Measurements from ENCODE around the gene LEMD3. TPM values are rescaled to one million over a fixed set of nuclear protein-coding genes. Genes with fewer than 3 reads are reported as not detected.

LEMD3 gene
- total RNA-seq, 2 donors from 2014 or later: 55.6 to 102 TPM

DNA sequence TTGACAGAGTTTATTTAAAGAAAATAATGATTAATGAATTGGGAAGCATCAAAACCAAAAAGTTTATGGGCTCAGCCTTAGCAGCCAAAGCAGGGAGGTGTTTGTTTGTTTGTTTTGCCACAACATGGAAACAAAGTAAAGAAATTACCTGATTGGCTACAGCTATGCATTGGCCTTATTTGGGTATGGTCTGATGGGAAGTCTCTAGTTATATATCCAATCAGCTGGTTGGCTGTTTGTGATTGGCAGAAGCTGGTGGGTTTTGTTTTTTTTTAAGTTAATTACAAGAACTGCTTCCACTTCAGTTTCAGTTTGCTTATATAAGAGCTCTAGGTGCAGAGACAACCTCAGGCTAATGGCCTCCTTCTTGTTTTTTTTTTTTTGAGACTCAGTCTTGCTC is 4.6 kb upstream of the LEMD3 start:
- no peaks in the 10 kb centered on the region for H3K9me3 ChIP-seq
- no peaks in the 10 kb centered on the region for H3K27me3 ChIP-seq (replicated peaks; ENCODE audit: insufficient read depth)
- no peak for DNase-seq (ENCODE audit: low spot score)
- H3K27ac ChIP-seq: no peak overlapping the region
- no peak overlapping the region for H3K4me3 ChIP-seq
- TF ChIP-seq POLR2AphosphoS5 (IDR thresholded peaks at IDR 0.05) (no peak), POLR2A (IDR thresholded peaks at IDR 0.05) (no peak)
- TF ChIP-seq, protein P1, sequence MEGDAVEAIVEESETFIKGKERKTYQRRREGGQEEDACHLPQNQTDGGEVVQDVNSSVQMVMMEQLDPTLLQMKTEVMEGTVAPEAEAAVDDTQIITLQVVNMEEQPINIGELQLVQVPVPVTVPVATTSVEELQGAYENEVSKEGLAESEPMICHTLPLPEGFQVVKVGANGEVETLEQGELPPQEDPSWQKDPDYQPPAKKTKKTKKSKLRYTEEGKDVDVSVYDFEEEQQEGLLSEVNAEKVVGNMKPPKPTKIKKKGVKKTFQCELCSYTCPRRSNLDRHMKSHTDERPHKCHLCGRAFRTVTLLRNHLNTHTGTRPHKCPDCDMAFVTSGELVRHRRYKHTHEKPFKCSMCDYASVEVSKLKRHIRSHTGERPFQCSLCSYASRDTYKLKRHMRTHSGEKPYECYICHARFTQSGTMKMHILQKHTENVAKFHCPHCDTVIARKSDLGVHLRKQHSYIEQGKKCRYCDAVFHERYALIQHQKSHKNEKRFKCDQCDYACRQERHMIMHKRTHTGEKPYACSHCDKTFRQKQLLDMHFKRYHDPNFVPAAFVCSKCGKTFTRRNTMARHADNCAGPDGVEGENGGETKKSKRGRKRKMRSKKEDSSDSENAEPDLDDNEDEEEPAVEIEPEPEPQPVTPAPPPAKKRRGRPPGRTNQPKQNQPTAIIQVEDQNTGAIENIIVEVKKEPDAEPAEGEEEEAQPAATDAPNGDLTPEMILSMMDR (IDR thresholded peaks at IDR 0.05): no peak
- H3K36me3 ChIP-seq: no peaks in the 10 kb centered on the region
- intact Hi-C loops (cut with DNase I): loop anchor here (10.0 kb wide), 1 partner anchor 60 kb away; no protein-coding TSS in a partner anchor
- no peaks in the 10 kb centered on the region for H3K4me1 ChIP-seq (replicated peaks)

DNA sequence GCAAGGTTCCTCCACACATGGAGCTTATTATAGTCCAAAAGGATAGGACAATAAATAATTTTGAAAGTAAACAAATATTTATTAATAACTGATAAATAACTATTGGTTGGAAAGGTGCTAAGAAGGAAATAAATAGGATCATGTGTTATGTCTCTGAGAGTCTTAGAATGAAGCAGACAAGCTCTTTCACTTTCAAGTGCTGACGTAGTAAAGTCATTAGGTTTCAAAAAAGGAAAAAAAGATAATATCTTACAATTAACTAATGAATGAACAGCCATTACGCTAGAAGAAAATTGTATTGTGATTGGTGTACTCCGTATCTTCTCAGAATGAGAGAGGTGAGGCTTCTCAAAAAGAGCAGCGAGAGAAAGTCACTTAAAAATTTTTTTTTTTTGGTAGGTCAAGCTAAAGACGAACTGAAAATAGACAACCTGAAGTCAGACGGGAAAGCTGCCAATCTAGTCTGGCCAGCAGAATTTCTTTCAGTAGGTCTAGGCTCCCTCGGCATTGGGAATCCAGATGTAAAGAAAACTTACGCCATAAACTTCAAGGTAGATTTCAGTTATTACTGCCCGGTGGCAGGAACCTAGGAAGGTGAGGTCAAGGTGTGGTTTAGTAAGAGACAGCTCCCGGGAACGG is 583 bp upstream of the LEMD3 start:
- no peaks in the 10 kb centered on the region for H3K36me3 ChIP-seq
- WGBS: 8% methylated on average over 11 of the region's 11 CpGs
- H3K27me3 ChIP-seq (replicated peaks; ENCODE audit: insufficient read depth): no peaks in the 10 kb centered on the region
- peaks cover 6% of the 10 kb centered on the region for H3K4me1 ChIP-seq (replicated peaks)
- peak overlapping the region; percentile 86 to 88 for H3K27ac ChIP-seq
- H3K4me3 ChIP-seq: peak overlapping the region; percentile 76 to 81
- H3K9me3 ChIP-seq: no peaks in the 10 kb centered on the region
- no peak for TF ChIP-seq POLR2AphosphoS5 (IDR thresholded peaks at IDR 0.05)
- TF ChIP-seq, protein P1 (IDR thresholded peaks at IDR 0.05): no peak
- no peak for TF ChIP-seq POLR2A (IDR thresholded peaks at IDR 0.05)
- no peak for DNase-seq (ENCODE audit: low spot score)
- intact Hi-C loops (cut with DNase I): loop anchor here (10.0 kb wide), 1 partner anchor 56 kb away; no protein-coding TSS in a partner anchor

DNA sequence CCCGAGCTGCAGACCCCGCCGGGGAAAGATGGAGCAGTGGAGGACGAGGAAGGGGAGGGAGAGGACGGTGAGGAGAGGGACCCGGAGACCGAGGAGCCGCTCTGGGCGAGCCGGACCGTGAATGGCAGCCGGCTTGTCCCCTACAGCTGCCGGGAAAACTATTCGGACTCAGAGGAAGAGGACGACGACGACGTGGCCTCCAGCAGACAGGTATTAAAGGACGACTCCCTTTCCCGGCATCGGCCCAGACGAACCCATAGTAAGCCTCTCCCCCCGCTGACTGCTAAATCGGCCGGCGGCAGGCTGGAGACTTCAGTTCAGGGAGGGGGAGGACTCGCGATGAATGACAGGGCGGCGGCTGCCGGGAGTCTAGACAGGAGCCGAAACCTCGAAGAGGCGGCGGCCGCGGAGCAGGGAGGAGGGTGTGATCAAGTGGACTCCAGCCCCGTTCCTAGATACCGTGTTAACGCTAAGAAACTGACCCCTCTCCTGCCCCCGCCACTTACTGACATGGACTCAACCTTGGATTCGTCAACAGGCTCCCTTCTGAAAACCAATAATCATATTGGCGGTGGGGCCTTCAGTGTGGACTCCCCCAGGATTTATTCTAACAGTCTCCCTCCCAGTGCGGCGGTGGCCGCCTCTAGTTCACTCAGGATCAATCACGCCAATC is 962 bp downstream of the LEMD3 start:
- Histone ChIP-seq H3K4me3 (peak overlapping the region; percentile 76 to 81), H3K4me1 (replicated peaks) (peaks cover 6% of the 10 kb centered on the region), H3K27me3 (replicated peaks; ENCODE audit: insufficient read depth) (no peaks in the 10 kb centered on the region), H3K9me3 (no peaks in the 10 kb centered on the region), H3K36me3 (no peaks in the 10 kb centered on the region), H3K27ac (peak overlapping the region; percentile 86 to 88)
- intact Hi-C loops (cut with DNase I): no loop called here
- DNase-seq (ENCODE audit: low spot score): peak; percentile 36
- TF ChIP-seq POLR2AphosphoS5 (IDR thresholded peaks at IDR 0.05) (no peak), POLR2A (IDR thresholded peaks at IDR 0.05) (no peak)
- TF ChIP-seq, protein P1 (IDR thresholded peaks at IDR 0.05): no peak
- 1% methylated on average over 47 of the region's 47 CpGs for WGBS

DNA sequence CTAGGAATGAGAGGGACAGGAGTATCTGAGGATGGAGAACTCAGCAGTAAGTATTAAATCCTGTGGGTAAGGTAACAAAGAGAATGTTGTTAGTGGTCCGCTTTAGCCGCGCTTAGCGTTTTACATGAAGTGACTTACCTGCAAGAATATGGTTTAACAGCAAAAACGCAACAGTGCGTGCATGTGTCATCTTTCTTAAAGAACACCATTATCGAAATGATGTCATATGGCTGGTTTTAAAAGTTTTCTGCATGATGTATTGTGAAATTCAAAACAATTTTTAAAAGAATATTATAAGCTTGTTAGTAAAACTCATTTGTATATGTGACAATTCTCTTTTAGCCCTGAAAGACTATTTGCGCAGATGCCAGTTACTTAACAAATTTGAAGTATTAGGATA is 1.7 kb downstream of the LEMD3 start:
- intact Hi-C loops (cut with DNase I): no loop called here
- H3K4me3 ChIP-seq: peak overlapping the region; percentile 76 to 81
- H3K4me1 ChIP-seq (replicated peaks): peaks cover 6% of the 10 kb centered on the region
- TF ChIP-seq, protein P1 (IDR thresholded peaks at IDR 0.05): no peak
- TF ChIP-seq POLR2A (IDR thresholded peaks at IDR 0.05): no peak
- TF ChIP-seq POLR2AphosphoS5 (IDR thresholded peaks at IDR 0.05): no peak
- no peak overlapping the region for H3K27ac ChIP-seq
- H3K36me3 ChIP-seq: no peaks in the 10 kb centered on the region
- WGBS: 43% methylated on average over 8 of the region's 8 CpGs
- no peaks in the 10 kb centered on the region for H3K27me3 ChIP-seq (replicated peaks; ENCODE audit: insufficient read depth)
- no peak for DNase-seq (ENCODE audit: low spot score)
- no peaks in the 10 kb centered on the region for H3K9me3 ChIP-seq

DNA sequence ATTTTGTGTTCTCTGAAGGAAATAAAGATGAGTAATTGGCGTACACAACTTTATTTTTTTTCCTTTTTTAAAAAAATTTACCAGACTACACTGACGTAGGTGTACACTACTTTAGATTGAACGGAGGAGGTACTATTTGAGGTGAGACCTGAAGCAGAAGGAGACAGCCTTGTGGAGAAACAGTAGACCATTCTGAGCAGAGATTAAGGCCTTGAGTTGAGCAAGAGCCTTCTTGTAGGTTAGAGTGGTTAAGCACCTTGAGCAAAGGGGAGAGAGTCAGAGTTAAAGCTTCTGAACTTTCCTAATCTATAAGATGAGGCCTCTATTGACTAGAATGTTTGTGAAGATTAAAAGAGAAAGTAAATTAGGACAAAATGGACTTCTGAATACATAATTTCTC is 2.5 kb downstream of the LEMD3 start:
- Histone ChIP-seq H3K27ac (no peak overlapping the region), H3K36me3 (no peaks in the 10 kb centered on the region), H3K27me3 (replicated peaks; ENCODE audit: insufficient read depth) (no peaks in the 10 kb centered on the region), H3K9me3 (no peaks in the 10 kb centered on the region), H3K4me3 (peak overlapping the region in 1 of 2 donors; percentile 9), H3K4me1 (replicated peaks) (peaks cover 6% of the 10 kb centered on the region)
- intact Hi-C loops (cut with DNase I): no loop called here
- TF ChIP-seq POLR2AphosphoS5 (IDR thresholded peaks at IDR 0.05) (no peak), POLR2A (IDR thresholded peaks at IDR 0.05) (no peak)
- TF ChIP-seq, protein P1 (IDR thresholded peaks at IDR 0.05): no peak
- 42% methylated on average over 3 of the region's 3 CpGs for WGBS
- no peak for DNase-seq (ENCODE audit: low spot score)

All from prostate gland (tissue), 2 donors.